HepG2 (cell line): Measurements from ENCODE around the gene PHACTR1. TPM values are rescaled to one million over a fixed set of nuclear protein-coding genes. Genes with fewer than 3 reads are reported as not detected.

Experiments used
- ATAC-seq: fragments of 200-7000 bp; cut with Tn5 transposase; 3 replicates; pipeline ENCODE4 v1.9.1; 2020; ENCODE audit warnings: mild to moderate bottlenecking, moderate library complexity
- BruUV-seq: library from RNA; stranded (reverse); fragments of 400-500 nt; replicated peaks from 2 replicates; lab custom pipeline; 2021; lab: Mats Ljungman, UMichigan
- CTCF ChIA-PET: fragments of 300-600 bp; formaldehyde crosslinking; extraction: SDS; loops from one replicate; lab custom pipeline; 2021; ENCODE audit warnings: low total read pairs, inconsistent platforms, low intra/inter-chr PET ratio; lab: Yijun Ruan, JAX
- POLR2A ChIA-PET: fragments of 350-600 bp; sonication (Branson Sonifier 250); formaldehyde crosslinking; loops from one replicate; lab custom pipeline; 2020; ENCODE audit warnings: antibody characterized with exemption, inconsistent platforms; lab: Yijun Ruan, JAX
- DNase-seq: peaks from one replicate; pipeline ENCODE4 v3.0.0-alpha.2; 2015; ENCODE audit warnings: low spot score
- FAIRE-seq: peaks from 3 replicates; lab custom pipeline; 2011; peaks lifted over from hg19 to GRCh38; lab: Jason Lieb, UNC
- H2AFZ ChIP-seq: one replicate; pipeline ENCODE4 v1.6.1; 2011; ENCODE audit warnings: low read length, inconsistent platforms
- H3K27ac ChIP-seq: fragments of 300-600 bp; 3 replicates; pipeline ENCODE4 v1.8.0; 2011; ENCODE audit warnings: mixed run types, mild to moderate bottlenecking, mixed read lengths, low read length, inconsistent platforms; ENCODE audit not compliant: insufficient read depth; ENCODE audit errors: extremely low read length
- H3K27me3 ChIP-seq, 2 experiments: fragments of 200-600 bp in 1 of 2; 2 replicates in 1 of 2; 3 replicates in 1 of 2; pipeline versions ENCODE4 v1.6.0 to v1.8.0; 2011; ENCODE audit warnings: low read length in 2 of 2, mild to moderate bottlenecking in 2 of 2, moderate library complexity in 2 of 2, inconsistent platforms in 1 of 2; ENCODE audit not compliant: insufficient read depth in 2 of 2, control insufficient read depth in 1 of 2
- H3K36me3 ChIP-seq, 2 experiments: fragments of 200-600 bp in 1 of 2; replicated peaks in 1 of 2; 2 replicates in 1 of 2; 3 replicates in 1 of 2; pipeline versions ENCODE4 v1.5.1 to v1.8.0; 2011; ENCODE audit warnings: low read length in 2 of 2, inconsistent platforms in 1 of 2; ENCODE audit not compliant: insufficient read depth in 2 of 2, control insufficient read depth in 1 of 2
- H3K4me1 ChIP-seq: 2 replicates; pipeline ENCODE4 v1.5.1; 2012; ENCODE audit warnings: low read length, inconsistent platforms; ENCODE audit not compliant: insufficient read depth
- H3K4me2 ChIP-seq: 2 replicates; pipeline ENCODE4 v1.6.0; 2011; ENCODE audit warnings: low read depth, low read length, inconsistent platforms
- H3K4me3 ChIP-seq, 3 experiments: fragments of 200-600 bp in 1 of 3; sonication (generic), shearing (Covaris generic) in 1 of 3; replicated peaks in 1 of 3; 2 replicates each; pipeline ENCODE4 v1.5.1; 2011 to 2016; ENCODE audit warnings: low read length in 3 of 3, inconsistent platforms in 2 of 3, low read depth in 2 of 3, mild to moderate bottlenecking in 2 of 3, control low read depth in 1 of 3, mixed read lengths in 1 of 3; ENCODE audit not compliant: insufficient read depth in 1 of 3
- H3K79me2 ChIP-seq: one replicate; pipeline ENCODE4 v1.6.1; 2011; ENCODE audit warnings: low read length, inconsistent platforms; ENCODE audit not compliant: insufficient read depth
- H3K9ac ChIP-seq: 2 replicates; pipeline ENCODE4 v1.6.0; 2011; ENCODE audit warnings: mild to moderate bottlenecking, low read depth, low read length, inconsistent platforms; ENCODE audit not compliant: insufficient read depth
- H3K9me3 ChIP-seq: 2 replicates; pipeline ENCODE4 v1.5.1; 2012; ENCODE audit warnings: mild to moderate bottlenecking, low read length
- H4K20me1 ChIP-seq: 2 replicates; pipeline ENCODE4 v1.6.0; 2011; ENCODE audit warnings: inconsistent platforms, mild to moderate bottlenecking, low read length, moderate library complexity; ENCODE audit not compliant: insufficient read depth
- CERS6 ChIP-seq: sonication (generic); formaldehyde crosslinking; IDR thresholded peaks from 2 replicates; pipeline ENCODE4 v1.5.0; 2020; ENCODE audit warnings: missing genetic modification reagents
- E2F2 ChIP-seq: sonication (generic); formaldehyde crosslinking; IDR thresholded peaks from 2 replicates; pipeline ENCODE4 v1.4.0; 2020; ENCODE audit warnings: missing genetic modification reagents, borderline replicate concordance
- HMG20B ChIP-seq: conservative IDR thresholded peaks from 2 replicates; pipeline ENCODE4 v1.6.1; 2016; ENCODE audit warnings: missing genetic modification reagents, missing compliant biosample characterization
- HMGXB3 ChIP-seq: sonication (generic); formaldehyde crosslinking; IDR thresholded peaks from 2 replicates; pipeline ENCODE4 v1.4.0; 2020; ENCODE audit warnings: missing genetic modification reagents, borderline replicate concordance
- NFE2 ChIP-seq: sonication (generic); formaldehyde crosslinking; IDR thresholded peaks from 2 replicates; pipeline ENCODE4 v1.4.0; 2020; ENCODE audit warnings: missing genetic modification reagents
- SATB2 ChIP-seq: sonication (generic); formaldehyde crosslinking; IDR thresholded peaks from 2 replicates; pipeline ENCODE4 v1.5.0; 2020; ENCODE audit warnings: missing genetic modification reagents
- SRY ChIP-seq: sonication (generic); formaldehyde crosslinking; IDR thresholded peaks from 2 replicates; pipeline ENCODE4 v1.8.0; 2022; ENCODE audit warnings: mild to moderate bottlenecking, missing genetic modification reagents
- TCF7 ChIP-seq: sonication (generic); IDR thresholded peaks from 2 replicates; pipeline ENCODE4 v1.6.1; 2016; ENCODE audit warnings: antibody characterized with exemption, low read depth
- TEAD3 ChIP-seq: optimal IDR thresholded peaks from 2 replicates; pipeline ENCODE3; 2016; ENCODE audit warnings: borderline replicate concordance
- ZNF33B ChIP-seq: sonication (generic); formaldehyde crosslinking; IDR thresholded peaks from 2 replicates; pipeline ENCODE4 v1.5.1; 2020; ENCODE audit warnings: mild to moderate bottlenecking, missing genetic modification reagents
- ZSCAN25 ChIP-seq: sonication (generic); formaldehyde crosslinking; IDR thresholded peaks from 2 replicates; pipeline ENCODE4 v1.8.0; 2022; ENCODE audit warnings: mild to moderate bottlenecking, missing genetic modification reagents
- WGBS: methylation state at CpG from one replicate; pipeline ENCODE4 v1.1.6; 2017; ENCODE audit warnings: low lambda C conversion rate; 5-methylcytosine and 5-hydroxymethylcytosine counted together
- in situ Hi-C: cut with HindIII; loops from 2 replicates; pipeline ENCODE4 v1.10.0; 2017; ENCODE audit warnings: low pct_unique_long_range_greater_than_20kb; ENCODE audit not compliant: extremely low pct_ligation_motif_present
- intact Hi-C: fragments of 100-400 bp; cut with micrococcal nuclease; formaldehyde crosslinking; loops from one replicate; pipeline ENCODE4 v1.10.0; 2022; ENCODE audit not compliant: unreplicated experiment
- polyA plus RNA-seq, 8 experiments: library from polyadenylated mRNA; depleted of rRNA in 3 of 8; stranded (reverse) in 7 of 8; unstranded in 1 of 8; fragments of >200 nt; fragmentation: Illumina TruSeq in 4 of 8; extraction: Trizol in 4 of 8; gene quantifications; 2 replicates each; pipeline versions ENCODE4 v1.2.1 to v1.2.3, GENCODE V29; 2011 to 2016; ENCODE audit warnings: low read depth in 4 of 8, missing spikeins in 1 of 8, mixed read lengths in 1 of 8; ENCODE audit not compliant: insufficient read depth in 1 of 8
- total RNA-seq, 5 experiments: library from RNA; depleted of rRNA; stranded (reverse); fragments of >200 nt; fragmentation: Illumina TruSeq; extraction: Trizol; gene quantifications; 2 replicates each; pipeline ENCODE4 v1.2.3, GENCODE V29; 2016; ENCODE audit warnings: low read depth in 1 of 5
- TF ChIP-seq, protein P1 (sequence below): sonication (generic); formaldehyde crosslinking; IDR thresholded peaks from 2 replicates; pipeline ENCODE4 v1.4.0; 2020; ENCODE audit warnings: missing genetic modification reagents

PHACTR1 gene
- total and polyA plus RNA-seq, 2 of the 13 experiments (the other 11 are each of a cell fraction or from before 2014, with no cell fraction given) = 0.09 TPM; not detected in 1

GRCh38 chr6:13328875-13329183, 612.3 kb downstream of the PHACTR1 start:
- BruUV-seq = TSS peak; percentile 97
- H3K9ac ChIP-seq = peak overlapping the region; percentile 87
- peaks cover 9% of the 10 kb centered on the region for H3K79me2 ChIP-seq
- peaks cover 45% of the 10 kb centered on the region for H3K4me1 ChIP-seq
- FAIRE-seq = no peak
- H3K27me3 ChIP-seq = peaks cover 0 to 8% of the 10 kb centered on the region in 2 experiments; a peak in 2 of 5 replicates
- ChIA-PET POLR2A (interaction anchor here (0.9 to 2.1 kb wide), 32 partner anchors 15 to 357 kb away, joined by 3 to 24 read pairs (median 6); partner anchors contain the start of genes GFOD1, NOL7 and SIRT5), CTCF (interaction anchor here (1.6 kb wide), 1 partner anchor 100 kb away, joined by 3 read pairs; no protein-coding TSS in a partner anchor)
- H3K4me3 ChIP-seq = peak overlapping the region; percentile 72 to 92 (median 90)
- intact Hi-C loops (loop anchor here (1.0 to 2.0 kb wide), 5 partner anchors 40 to 158 kb away; partner anchors contain the start of gene GFOD1), in situ Hi-C loops (no loop called here)
- H3K27ac ChIP-seq = peak overlapping the region; percentile 81
- peak overlapping the region; percentile 95 for H3K4me2 ChIP-seq
- 0% methylated on average over 2 of the region's 2 CpGs for WGBS
- no peaks in the 10 kb centered on the region for H3K9me3 ChIP-seq
- ATAC-seq = no peak
- H3K36me3 ChIP-seq = peaks cover 0 to 14% of the 10 kb centered on the region in 2 experiments; a peak in 2 of 5 replicates
- H4K20me1 ChIP-seq = no peaks in the 10 kb centered on the region
- no peak for DNase-seq
- H2AFZ ChIP-seq = peak overlapping the region; percentile 78
- TF ChIP-seq NFE2 (0 out of 2 replicates have a peak, but pooled peaks have one; percentile 2), ZNF33B (CRISPR knock-in tag) (0 out of 2 replicates have a peak, but pooled peaks have one; percentile 2), TCF7 (no peak; the same call in 1 of the 2 replicates), CERS6 (no peak), ZSCAN25 (CRISPR knock-in tag) (no peak), SATB2 (no peak), HMGXB3 (CRISPR knock-in tag) (no peak), HMG20B (CRISPR knock-in tag) (no peak), SRY (CRISPR knock-in tag) (no peak), E2F2 (CRISPR knock-in tag) (no peak), TEAD3 (CRISPR knock-in tag) (no peak)
- TF ChIP-seq, protein P1, sequence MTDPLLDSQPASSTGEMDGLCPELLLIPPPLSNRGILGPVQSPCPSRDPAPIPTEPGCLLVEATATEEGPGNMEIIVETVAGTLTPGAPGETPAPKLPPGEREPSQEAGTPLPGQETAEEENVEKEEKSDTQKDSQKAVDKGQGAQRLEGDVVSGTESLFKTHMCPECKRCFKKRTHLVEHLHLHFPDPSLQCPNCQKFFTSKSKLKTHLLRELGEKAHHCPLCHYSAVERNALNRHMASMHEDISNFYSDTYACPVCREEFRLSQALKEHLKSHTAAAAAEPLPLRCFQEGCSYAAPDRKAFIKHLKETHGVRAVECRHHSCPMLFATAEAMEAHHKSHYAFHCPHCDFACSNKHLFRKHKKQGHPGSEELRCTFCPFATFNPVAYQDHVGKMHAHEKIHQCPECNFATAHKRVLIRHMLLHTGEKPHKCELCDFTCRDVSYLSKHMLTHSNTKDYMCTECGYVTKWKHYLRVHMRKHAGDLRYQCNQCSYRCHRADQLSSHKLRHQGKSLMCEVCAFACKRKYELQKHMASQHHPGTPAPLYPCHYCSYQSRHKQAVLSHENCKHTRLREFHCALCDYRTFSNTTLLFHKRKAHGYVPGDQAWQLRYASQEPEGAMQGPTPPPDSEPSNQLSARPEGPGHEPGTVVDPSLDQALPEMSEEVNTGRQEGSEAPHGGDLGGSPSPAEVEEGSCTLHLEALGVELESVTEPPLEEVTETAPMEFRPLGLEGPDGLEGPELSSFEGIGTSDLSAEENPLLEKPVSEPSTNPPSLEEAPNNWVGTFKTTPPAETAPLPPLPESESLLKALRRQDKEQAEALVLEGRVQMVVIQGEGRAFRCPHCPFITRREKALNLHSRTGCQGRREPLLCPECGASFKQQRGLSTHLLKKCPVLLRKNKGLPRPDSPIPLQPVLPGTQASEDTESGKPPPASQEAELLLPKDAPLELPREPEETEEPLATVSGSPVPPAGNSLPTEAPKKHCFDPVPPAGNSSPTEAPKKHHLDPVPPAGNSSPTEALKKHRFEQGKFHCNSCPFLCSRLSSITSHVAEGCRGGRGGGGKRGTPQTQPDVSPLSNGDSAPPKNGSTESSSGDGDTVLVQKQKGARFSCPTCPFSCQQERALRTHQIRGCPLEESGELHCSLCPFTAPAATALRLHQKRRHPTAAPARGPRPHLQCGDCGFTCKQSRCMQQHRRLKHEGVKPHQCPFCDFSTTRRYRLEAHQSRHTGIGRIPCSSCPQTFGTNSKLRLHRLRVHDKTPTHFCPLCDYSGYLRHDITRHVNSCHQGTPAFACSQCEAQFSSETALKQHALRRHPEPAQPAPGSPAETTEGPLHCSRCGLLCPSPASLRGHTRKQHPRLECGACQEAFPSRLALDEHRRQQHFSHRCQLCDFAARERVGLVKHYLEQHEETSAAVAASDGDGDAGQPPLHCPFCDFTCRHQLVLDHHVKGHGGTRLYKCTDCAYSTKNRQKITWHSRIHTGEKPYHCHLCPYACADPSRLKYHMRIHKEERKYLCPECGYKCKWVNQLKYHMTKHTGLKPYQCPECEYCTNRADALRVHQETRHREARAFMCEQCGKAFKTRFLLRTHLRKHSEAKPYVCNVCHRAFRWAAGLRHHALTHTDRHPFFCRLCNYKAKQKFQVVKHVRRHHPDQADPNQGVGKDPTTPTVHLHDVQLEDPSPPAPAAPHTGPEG (CRISPR knock-in tag) = no peak
